PC-9 (cell line): ENCODE measurements around the gene SRPK1. TPM values are rescaled to one million over a fixed set of nuclear protein-coding genes. Genes with fewer than 3 reads are reported as not detected.

Experiments
- BruUV-seq: library from RNA; stranded (reverse); fragments of 400-500 nt; replicated peaks from 2 replicates; lab custom pipeline; 2021; lab: Mats Ljungman, UMichigan
- CTCF ChIA-PET: fragments of 300-600 bp; sonication (Branson Sonifier 250); formaldehyde crosslinking; loops from one replicate; lab custom pipeline; 2022; ENCODE audit warnings: antibody characterized with exemption; lab: Charles Lee
- POLR2A ChIA-PET: fragments of 300-600 bp; sonication (Branson Sonifier 250); formaldehyde crosslinking; loops from one replicate; lab custom pipeline; 2022; ENCODE audit warnings: antibody characterized with exemption; ENCODE audit not compliant: unreplicated experiment; lab: Charles Lee
- DNase-seq, 2 experiments: peaks; one replicate each; pipeline versions ENCODE4 v3.0.0 to v3.0.0-alpha.2; 2015 to 2022; ENCODE audit warnings: mixed read lengths in 1 of 2
- H2AFZ ChIP-seq: fragments of 200-600 bp; sonication (generic); 2 replicates; pipeline ENCODE4 v1.8.1; 2017; ENCODE audit warnings: antibody characterized with exemption
- H3F3A ChIP-seq: fragments of 200-600 bp; sonication (generic); 2 replicates; pipeline ENCODE4 v1.8.1; 2017; ENCODE audit warnings: antibody characterized with exemption, mild to moderate bottlenecking, low read depth; ENCODE audit not compliant: insufficient read depth
- H3K27ac ChIP-seq: fragments of 200-600 bp; sonication (generic); 2 replicates; pipeline ENCODE4 v1.6.1; 2016; ENCODE audit warnings: mixed run types
- H3K27me3 ChIP-seq: fragments of 200-600 bp; sonication (generic); 2 replicates; pipeline ENCODE4 v1.6.1; 2016; ENCODE audit warnings: low read depth, mixed run types; ENCODE audit not compliant: insufficient read depth
- H3K36me3 ChIP-seq: fragments of 200-600 bp; sonication (generic); 2 replicates; pipeline ENCODE4 v1.6.1; 2016; ENCODE audit warnings: low read depth, mixed run types
- H3K4me1 ChIP-seq: fragments of 200-600 bp; sonication (generic); replicated peaks from 2 replicates; pipeline ENCODE4 v1.6.1; 2016; ENCODE audit warnings: mixed run types; ENCODE audit not compliant: insufficient read depth
- H3K4me2 ChIP-seq: fragments of 200-600 bp; sonication (generic); 2 replicates; pipeline ENCODE4 v1.6.1; 2017; ENCODE audit warnings: mixed run types
- H3K4me3 ChIP-seq: fragments of 200-600 bp; sonication (generic); 2 replicates; pipeline ENCODE4 v1.6.1; 2016; ENCODE audit warnings: mixed run types
- H3K79me2 ChIP-seq: fragments of 200-600 bp; sonication (generic); 2 replicates; pipeline ENCODE4 v1.6.1; 2017; ENCODE audit warnings: low read depth, mixed run types
- H3K9me2 ChIP-seq: fragments of 200-600 bp; sonication (generic); 2 replicates; pipeline ENCODE4 v1.8.1; 2017; ENCODE audit warnings: mild to moderate bottlenecking; ENCODE audit not compliant: insufficient read depth
- H3K9me3 ChIP-seq: fragments of 200-600 bp; sonication (generic); 2 replicates; pipeline ENCODE4 v1.8.1; 2016; ENCODE audit warnings: low read depth; ENCODE audit not compliant: insufficient read depth
- H4K20me1 ChIP-seq: fragments of 200-600 bp; sonication (generic); 2 replicates; pipeline ENCODE4 v1.8.1; 2017; ENCODE audit not compliant: insufficient read depth
- EZH2 ChIP-seq: fragments of 200-600 bp; sonication (generic); IDR thresholded peaks from 2 replicates; pipeline ENCODE4 v1.8.0; 2017; ENCODE audit warnings: antibody characterized with exemption, low read depth
- intact Hi-C: fragments of 100-400 bp; cut with micrococcal nuclease; formaldehyde crosslinking; loops from one replicate; pipeline ENCODE4 v1.10.0; 2022; ENCODE audit not compliant: unreplicated experiment
- total RNA-seq: library from RNA; stranded (reverse); gene quantifications from 2 replicates; pipeline ENCODE4 v1.2.3, GENCODE V29; 2021
- TF ChIP-seq, protein P1 (sequence below): fragments of 200-600 bp; sonication (generic); conservative IDR thresholded peaks from 2 replicates; pipeline ENCODE4 v1.6.1; 2017; ENCODE audit warnings: mixed run types, antibody characterized with exemption, mild to moderate bottlenecking, moderate library complexity

Gene SRPK1
- total RNA-seq, 1 experiment from 2014 or later = 98.7 TPM

DNA sequence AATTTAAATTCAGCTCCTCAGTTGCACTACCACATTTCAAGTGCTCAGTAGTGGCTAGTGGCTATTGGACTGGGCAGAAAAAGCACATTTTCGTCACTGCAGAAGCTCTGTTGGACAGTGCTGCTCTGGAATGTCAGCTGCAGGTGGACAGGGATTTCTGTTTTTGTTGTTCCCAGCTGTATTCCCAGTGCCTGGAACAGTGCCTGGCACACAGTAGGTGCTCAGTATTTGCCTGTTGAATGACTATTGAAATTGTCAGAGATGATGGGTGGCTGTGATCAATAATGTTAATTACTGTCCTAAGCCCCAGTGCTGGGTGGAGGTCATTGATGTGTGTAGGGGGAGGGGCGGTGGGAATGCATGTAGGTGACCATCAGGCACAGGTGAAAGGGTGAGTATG is 134.6 kb downstream of the SRPK1 start:
- Histone ChIP-seq H3K9me2 (no peaks in the 10 kb centered on the region), H4K20me1 (no peaks in the 10 kb centered on the region), H3K4me3 (no peak overlapping the region), H3K36me3 (no peaks in the 10 kb centered on the region), H3K79me2 (no peaks in the 10 kb centered on the region), H3K27ac (no peak overlapping the region), H3K27me3 (peaks cover 4% of the 10 kb centered on the region; the same call in 1 of the 2 replicates), H3K4me2 (no peak overlapping the region), H3F3A (peaks cover 11% of the 10 kb centered on the region; the same call in 1 of the 2 replicates), H2AFZ (no peak overlapping the region), H3K4me1 (peaks cover 27% of the 10 kb centered on the region), H3K9me3 (no peaks in the 10 kb centered on the region)
- intact Hi-C loops = no loop called here
- ChIA-PET CTCF (no interaction called here), POLR2A (no interaction called here)
- no peak for DNase-seq
- BruUV-seq = no TSS peak
- no peak for TF ChIP-seq EZH2

DNA sequence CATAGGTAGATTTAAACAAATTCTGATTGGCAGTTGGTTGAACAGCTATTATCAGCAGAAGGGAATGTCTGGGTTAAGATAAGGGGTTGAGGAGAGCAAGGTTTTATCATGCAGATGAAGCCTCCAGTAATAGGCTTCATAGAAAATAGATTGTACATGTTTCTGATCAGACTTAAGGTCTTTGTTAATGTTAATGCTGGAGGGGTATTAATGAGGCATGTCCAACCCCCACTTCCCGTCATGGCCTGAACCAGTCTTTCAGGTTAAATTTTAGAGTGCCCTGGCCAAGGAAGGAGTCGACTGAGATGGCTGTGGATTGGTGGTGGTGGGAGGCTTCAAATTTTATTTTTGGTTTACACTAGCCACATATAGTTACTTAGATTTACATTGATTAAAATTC is 136.7 kb downstream of the SRPK1 start:
- H2AFZ ChIP-seq = no peak overlapping the region
- no peaks in the 10 kb centered on the region for H3K9me3 ChIP-seq
- H3K27me3 ChIP-seq = peaks cover 4% of the 10 kb centered on the region; the same call in 1 of the 2 replicates
- H3K4me1 ChIP-seq = peaks cover 27% of the 10 kb centered on the region
- DNase-seq = no peak
- no peak overlapping the region for H3K27ac ChIP-seq
- H3K4me3 ChIP-seq = no peak overlapping the region
- intact Hi-C loops = no loop called here
- BruUV-seq = no TSS peak
- H3K79me2 ChIP-seq = no peaks in the 10 kb centered on the region
- POLR2A ChIA-PET = no interaction called here
- H3K36me3 ChIP-seq = no peaks in the 10 kb centered on the region
- CTCF ChIA-PET = no interaction called here
- H3K9me2 ChIP-seq = no peaks in the 10 kb centered on the region
- TF ChIP-seq, protein P1, sequence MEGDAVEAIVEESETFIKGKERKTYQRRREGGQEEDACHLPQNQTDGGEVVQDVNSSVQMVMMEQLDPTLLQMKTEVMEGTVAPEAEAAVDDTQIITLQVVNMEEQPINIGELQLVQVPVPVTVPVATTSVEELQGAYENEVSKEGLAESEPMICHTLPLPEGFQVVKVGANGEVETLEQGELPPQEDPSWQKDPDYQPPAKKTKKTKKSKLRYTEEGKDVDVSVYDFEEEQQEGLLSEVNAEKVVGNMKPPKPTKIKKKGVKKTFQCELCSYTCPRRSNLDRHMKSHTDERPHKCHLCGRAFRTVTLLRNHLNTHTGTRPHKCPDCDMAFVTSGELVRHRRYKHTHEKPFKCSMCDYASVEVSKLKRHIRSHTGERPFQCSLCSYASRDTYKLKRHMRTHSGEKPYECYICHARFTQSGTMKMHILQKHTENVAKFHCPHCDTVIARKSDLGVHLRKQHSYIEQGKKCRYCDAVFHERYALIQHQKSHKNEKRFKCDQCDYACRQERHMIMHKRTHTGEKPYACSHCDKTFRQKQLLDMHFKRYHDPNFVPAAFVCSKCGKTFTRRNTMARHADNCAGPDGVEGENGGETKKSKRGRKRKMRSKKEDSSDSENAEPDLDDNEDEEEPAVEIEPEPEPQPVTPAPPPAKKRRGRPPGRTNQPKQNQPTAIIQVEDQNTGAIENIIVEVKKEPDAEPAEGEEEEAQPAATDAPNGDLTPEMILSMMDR = no peak
- TF ChIP-seq EZH2 = no peak
- H3K4me2 ChIP-seq = no peak overlapping the region
- no peaks in the 10 kb centered on the region for H4K20me1 ChIP-seq
- H3F3A ChIP-seq = peaks cover 11% of the 10 kb centered on the region; the same call in 1 of the 2 replicates

Other genes starting within 250 kb of the SRPK1 start
- gene FKBP5, start 232.2 kb downstream of the SRPK1 start, total RNA-seq = 3.9 and 5.0 TPM in 2 replicates
- gene ARMC12, start 184.1 kb downstream of the SRPK1 start, total RNA-seq = 0.35 and 0.57 TPM in 2 replicates
- gene CLPSL2, start 144.5 kb downstream of the SRPK1 start, total RNA-seq = 0.76 TPM in 1 of 2 replicates, not detected in the other
- gene CLPSL1, start 140.1 kb downstream of the SRPK1 start, total RNA-seq = not detected in 2 replicates
- not detected in 2 replicates for gene CLPS, start 123.8 kb downstream of the SRPK1 start, total RNA-seq
- 1.2 and 1.7 TPM in 2 replicates for gene LHFPL5, start 115.7 kb downstream of the SRPK1 start, total RNA-seq
- not detected in 2 replicates for gene SLC26A8, start 103.5 kb upstream of the SRPK1 start, total RNA-seq
- gene MAPK14, start 106.7 kb upstream of the SRPK1 start, total RNA-seq = 60.4 and 70.7 TPM in 2 replicates
- gene MAPK13, start 209.4 kb upstream of the SRPK1 start, total RNA-seq = 141 and 146 TPM in 2 replicates